HEK293 (cell line): ENCODE measurements around the gene SLC35E2B.

Experiments
- CTCF ChIA-PET: fragments of 350-600 bp; formaldehyde crosslinking; extraction: SDS; loops from one replicate; lab custom pipeline; 2021; ENCODE audit warnings: antibody characterized with exemption; lab: Yijun Ruan, JAX
- POLR2A ChIA-PET: fragments of 300-600 bp; formaldehyde crosslinking; extraction: SDS; loops from one replicate; lab custom pipeline; 2020; ENCODE audit warnings: antibody characterized with exemption, inconsistent platforms; lab: Yijun Ruan, JAX
- H3K27ac ChIP-seq: fragments of 200-500 bp; sonication (Bioruptor generic); 2 replicates; pipeline ENCODE4 v1.5.1; 2014; ENCODE audit warnings: low read depth, low read length, control low read depth, inconsistent platforms; ENCODE audit errors: extremely low read depth
- H3K36me3 ChIP-seq, 2 experiments: fragments of 200-500 bp in 1 of 2; sonication (Bioruptor generic) in 1 of 2; 1 replicate in 1 of 2; 2 replicates in 1 of 2; pipeline ENCODE4 v1.5.1; 2014 to 2017; ENCODE audit warnings: inconsistent platforms in 2 of 2, low read length in 2 of 2; ENCODE audit not compliant: control insufficient read depth in 2 of 2, insufficient read depth in 1 of 2
- H3K4me1 ChIP-seq: fragments of 200-500 bp; sonication (Bioruptor generic); 2 replicates; pipeline ENCODE4 v1.5.1; 2014; ENCODE audit warnings: mild to moderate bottlenecking, low read length, inconsistent platforms; ENCODE audit not compliant: control insufficient read depth, insufficient read depth
- H3K4me3 ChIP-seq: 2 replicates; pipeline ENCODE4 v1.5.1; 2011; ENCODE audit warnings: low read depth, mild to moderate bottlenecking, control low read depth, low read length, moderate library complexity
- H3K9me3 ChIP-seq: fragments of 200-500 bp; sonication (Bioruptor generic); 2 replicates; pipeline ENCODE4 v1.5.1; 2014; ENCODE audit warnings: low read depth, low read length, inconsistent platforms; ENCODE audit not compliant: control insufficient read depth, insufficient read depth
- BCL11A ChIP-seq: fragments of 450-650 bp; formaldehyde crosslinking; IDR thresholded peaks from 2 replicates; pipeline ENCODE4 v1.5.1; 2016; ENCODE audit warnings: low read depth, missing biosample characterization, missing genetic modification characterization
- KLF1 ChIP-seq: fragments of 450-650 bp; formaldehyde crosslinking; IDR thresholded peaks from 2 replicates; pipeline ENCODE4 v1.5.1; 2016; ENCODE audit warnings: missing biosample characterization, missing genetic modification characterization
- SCRT1 ChIP-seq: fragments of 450-650 bp; formaldehyde crosslinking; IDR thresholded peaks from 2 replicates; pipeline ENCODE4 v1.5.1; 2016; ENCODE audit warnings: missing biosample characterization, missing genetic modification characterization, borderline replicate concordance
- SCRT2 ChIP-seq: fragments of 450-650 bp; formaldehyde crosslinking; IDR thresholded peaks from 2 replicates; pipeline ENCODE4 v1.5.1; 2016; ENCODE audit warnings: missing biosample characterization, missing genetic modification characterization
- SP3 ChIP-seq: fragments of 450-650 bp; formaldehyde crosslinking; IDR thresholded peaks from 2 replicates; pipeline ENCODE4 v1.5.1; 2016; ENCODE audit warnings: missing biosample characterization, missing genetic modification characterization
- TCF7L2 ChIP-seq: IDR thresholded peaks from 2 replicates; pipeline ENCODE4 v1.6.1; 2011; ENCODE audit warnings: low read depth, mild to moderate bottlenecking, inconsistent platforms, low read length, moderate library complexity, borderline replicate concordance
- ZBTB44 ChIP-seq: fragments of 450-650 bp; IDR thresholded peaks from 2 replicates; pipeline ENCODE4 v1.5.1; 2018; ENCODE audit warnings: missing biosample characterization, mild to moderate bottlenecking, missing genetic modification characterization
- ZFP37 ChIP-seq: fragments of 450-650 bp; formaldehyde crosslinking; IDR thresholded peaks from 2 replicates; pipeline ENCODE4 v1.5.1; 2016; ENCODE audit warnings: missing biosample characterization, missing genetic modification characterization
- ZNF157 ChIP-seq: fragments of 450-650 bp; formaldehyde crosslinking; IDR thresholded peaks from 2 replicates; pipeline ENCODE4 v1.5.1; 2016; ENCODE audit warnings: missing biosample characterization, missing genetic modification characterization
- ZNF354C ChIP-seq: fragments of 450-650 bp; formaldehyde crosslinking; IDR thresholded peaks from 2 replicates; pipeline ENCODE4 v1.5.1; 2016; ENCODE audit warnings: missing biosample characterization, missing genetic modification characterization, low read depth, borderline replicate concordance
- ZNF394 ChIP-seq: fragments of 450-650 bp; formaldehyde crosslinking; IDR thresholded peaks from 2 replicates; pipeline ENCODE4 v1.5.1; 2016; ENCODE audit warnings: missing biosample characterization, missing genetic modification characterization, mild to moderate bottlenecking, moderate library complexity, borderline replicate concordance
- ZNF530 ChIP-seq: fragments of 450-650 bp; formaldehyde crosslinking; IDR thresholded peaks from 2 replicates; pipeline ENCODE4 v1.5.1; 2016; ENCODE audit warnings: low read depth, missing biosample characterization, missing genetic modification characterization
- ZNF560 ChIP-seq: fragments of 450-650 bp; formaldehyde crosslinking; IDR thresholded peaks from 2 replicates; pipeline ENCODE4 v1.5.1; 2017; ENCODE audit warnings: missing biosample characterization, missing genetic modification characterization, borderline replicate concordance
- ZNF629 ChIP-seq: fragments of 450-650 bp; formaldehyde crosslinking; IDR thresholded peaks from 2 replicates; pipeline ENCODE4 v1.5.1; 2017; ENCODE audit warnings: missing biosample characterization, missing genetic modification characterization
- ZNF791 ChIP-seq: fragments of 450-650 bp; formaldehyde crosslinking; IDR thresholded peaks from 2 replicates; pipeline ENCODE4 v1.5.1; 2016; ENCODE audit warnings: missing biosample characterization, missing genetic modification characterization
- ZSCAN23 ChIP-seq: fragments of 450-650 bp; formaldehyde crosslinking; IDR thresholded peaks from 2 replicates; pipeline ENCODE4 v1.5.1; 2016; ENCODE audit warnings: missing biosample characterization, missing genetic modification characterization
- TF ChIP-seq, protein P1 (sequence below): fragments of 450-650 bp; formaldehyde crosslinking; IDR thresholded peaks from 2 replicates; pipeline ENCODE4 v1.5.1; 2017; ENCODE audit warnings: missing biosample characterization, mild to moderate bottlenecking, missing genetic modification characterization, moderate library complexity
- TF ChIP-seq, protein P2 (sequence below): fragments of 450-650 bp; formaldehyde crosslinking; IDR thresholded peaks from 2 replicates; pipeline ENCODE4 v1.5.1; 2016; ENCODE audit warnings: missing biosample characterization, missing genetic modification characterization, low read depth
- TF ChIP-seq, protein P3 (sequence below): fragments of 450-650 bp; formaldehyde crosslinking; IDR thresholded peaks from 2 replicates; pipeline ENCODE4 v1.5.1; 2016; ENCODE audit warnings: missing biosample characterization, missing genetic modification characterization

Gene SLC35E2B

DNA sequence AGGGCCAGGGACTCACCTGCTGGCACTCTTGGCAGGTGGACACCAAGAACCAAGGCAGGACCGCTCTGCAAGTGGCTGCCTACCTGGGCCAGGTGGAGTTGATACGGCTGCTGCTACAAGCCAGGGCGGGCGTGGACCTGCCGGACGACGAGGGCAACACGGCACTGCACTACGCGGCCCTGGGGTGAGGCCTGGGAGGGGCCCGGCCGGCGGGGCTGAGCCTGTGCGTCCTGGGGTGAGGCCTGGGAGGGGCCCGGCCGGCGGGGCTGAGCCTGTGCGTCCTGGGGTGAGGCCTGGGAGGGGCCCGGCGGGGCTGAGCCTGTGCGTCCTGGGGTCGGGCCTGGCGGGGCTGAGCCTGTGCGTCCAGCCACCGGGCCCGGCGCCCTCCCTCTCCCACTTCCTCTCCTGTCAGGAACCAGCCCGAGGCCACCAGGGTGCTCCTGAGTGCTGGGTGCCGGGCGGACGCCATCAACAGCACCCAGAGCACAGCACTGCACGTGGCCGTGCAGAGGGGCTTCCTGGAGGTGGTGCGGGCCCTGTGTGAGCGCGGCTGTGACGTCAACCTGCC lies 65.2 kb downstream of the SLC35E2B start:
- POLR2A ChIA-PET: interaction anchor here (1.4 kb wide), 1 partner anchor 24 kb away, joined by 3 read pairs; no protein-coding TSS in a partner anchor
- Histone ChIP-seq H3K4me3 (no peak overlapping the region), H3K27ac (no peak overlapping the region), H3K4me1 (no peaks in the 10 kb centered on the region), H3K9me3 (no peaks in the 10 kb centered on the region), H3K36me3 (peaks cover 0 to 35% of the 10 kb centered on the region in 2 experiments; a peak in 1 of 3 replicates)
- CTCF ChIA-PET: no interaction called here
- TF ChIP-seq, protein P1, sequence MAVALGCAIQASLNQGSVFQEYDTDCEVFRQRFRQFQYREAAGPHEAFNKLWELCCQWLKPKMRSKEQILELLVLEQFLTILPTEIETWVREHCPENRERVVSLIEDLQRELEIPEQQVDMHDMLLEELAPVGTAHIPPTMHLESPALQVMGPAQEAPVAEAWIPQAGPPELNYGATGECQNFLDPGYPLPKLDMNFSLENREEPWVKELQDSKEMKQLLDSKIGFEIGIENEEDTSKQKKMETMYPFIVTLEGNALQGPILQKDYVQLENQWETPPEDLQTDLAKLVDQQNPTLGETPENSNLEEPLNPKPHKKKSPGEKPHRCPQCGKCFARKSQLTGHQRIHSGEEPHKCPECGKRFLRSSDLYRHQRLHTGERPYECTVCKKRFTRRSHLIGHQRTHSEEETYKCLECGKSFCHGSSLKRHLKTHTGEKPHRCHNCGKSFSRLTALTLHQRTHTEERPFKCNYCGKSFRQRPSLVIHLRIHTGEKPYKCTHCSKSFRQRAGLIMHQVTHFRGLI (tag by site-specific recombination): peak; percentile 81
- no peak for TF ChIP-seq ZFP37 (tag by site-specific recombination)
- TF ChIP-seq KLF1 (tag by site-specific recombination): peak; percentile 88

DNA sequence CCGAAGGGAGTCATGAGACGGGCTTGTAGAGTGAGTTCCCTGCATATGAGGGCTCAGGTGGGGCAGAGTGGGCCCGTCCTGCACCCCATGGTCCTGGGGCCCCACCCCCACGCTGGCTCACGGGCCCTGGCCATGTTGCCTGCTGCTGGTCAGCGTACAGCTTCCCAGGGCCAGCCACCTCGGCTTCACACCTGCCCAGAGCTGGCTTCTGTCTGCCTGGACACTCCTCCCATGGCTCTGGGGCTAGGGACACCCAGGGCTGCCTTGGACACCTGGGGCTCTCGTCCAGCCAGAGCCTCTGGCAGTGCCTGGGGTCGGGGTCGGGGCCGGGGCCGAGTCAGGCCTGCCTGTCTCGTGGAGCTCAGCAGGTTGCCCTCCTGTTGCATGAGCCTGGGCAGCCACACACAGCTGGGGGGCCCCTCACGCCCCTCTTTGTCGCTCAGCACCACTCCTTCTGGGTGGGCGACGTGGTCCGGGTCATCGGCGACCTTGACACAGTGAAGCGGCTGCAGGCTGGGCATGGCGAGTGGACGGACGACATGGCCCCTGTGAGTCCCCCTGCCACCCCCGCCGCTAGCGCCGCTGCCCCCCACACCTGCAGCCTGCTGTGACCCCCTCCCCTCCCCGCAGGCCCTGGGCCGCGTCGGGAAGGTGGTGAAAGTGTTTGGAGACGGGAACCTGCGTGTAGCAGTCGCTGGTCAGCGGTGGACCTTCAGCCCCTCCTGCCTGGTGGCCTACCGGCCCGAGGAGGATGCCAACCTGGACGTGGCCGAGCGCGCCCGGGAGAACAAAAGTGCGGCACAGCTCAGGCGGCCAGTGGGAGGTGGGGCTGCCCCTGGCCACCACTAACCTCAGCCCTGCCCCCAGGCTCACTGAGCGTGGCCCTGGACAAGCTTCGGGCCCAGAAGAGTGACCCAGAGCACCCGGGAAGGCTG lies 66.1 kb downstream of the SLC35E2B start:
- H3K36me3 ChIP-seq: peaks cover 0 to 35% of the 10 kb centered on the region in 2 experiments; a peak in 1 of 3 replicates
- POLR2A ChIA-PET: no interaction called here
- no peak overlapping the region for H3K4me3 ChIP-seq

More for the DNA sequence above, 66.1 kb downstream of the SLC35E2B start:
- H3K9me3 ChIP-seq: no peaks in the 10 kb centered on the region
- TF ChIP-seq ZNF354C (tag by site-specific recombination) (no peak), ZNF530 (tag by site-specific recombination) (no peak), SP3 (tag by site-specific recombination) (no peak), ZNF157 (no peak), ZNF791 (no peak), ZNF394 (no peak), TCF7L2 (no peak), ZNF629 (no peak), BCL11A (tag by site-specific recombination) (0 out of 2 replicates have a peak, but pooled peaks have one; percentile 26), SCRT1 (tag by site-specific recombination) (peak; percentile 77), SCRT2 (tag by site-specific recombination) (peak; percentile 48; the same call in 1 of the 2 replicates), ZBTB44 (no peak), ZSCAN23 (tag by site-specific recombination) (no peak), ZNF560 (tag by site-specific recombination) (no peak)
- TF ChIP-seq, protein P2, sequence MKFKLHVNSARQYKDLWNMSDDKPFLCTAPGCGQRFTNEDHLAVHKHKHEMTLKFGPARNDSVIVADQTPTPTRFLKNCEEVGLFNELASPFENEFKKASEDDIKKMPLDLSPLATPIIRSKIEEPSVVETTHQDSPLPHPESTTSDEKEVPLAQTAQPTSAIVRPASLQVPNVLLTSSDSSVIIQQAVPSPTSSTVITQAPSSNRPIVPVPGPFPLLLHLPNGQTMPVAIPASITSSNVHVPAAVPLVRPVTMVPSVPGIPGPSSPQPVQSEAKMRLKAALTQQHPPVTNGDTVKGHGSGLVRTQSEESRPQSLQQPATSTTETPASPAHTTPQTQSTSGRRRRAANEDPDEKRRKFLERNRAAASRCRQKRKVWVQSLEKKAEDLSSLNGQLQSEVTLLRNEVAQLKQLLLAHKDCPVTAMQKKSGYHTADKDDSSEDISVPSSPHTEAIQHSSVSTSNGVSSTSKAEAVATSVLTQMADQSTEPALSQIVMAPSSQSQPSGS (tag by site-specific recombination): no peak
- TF ChIP-seq, protein P3, sequence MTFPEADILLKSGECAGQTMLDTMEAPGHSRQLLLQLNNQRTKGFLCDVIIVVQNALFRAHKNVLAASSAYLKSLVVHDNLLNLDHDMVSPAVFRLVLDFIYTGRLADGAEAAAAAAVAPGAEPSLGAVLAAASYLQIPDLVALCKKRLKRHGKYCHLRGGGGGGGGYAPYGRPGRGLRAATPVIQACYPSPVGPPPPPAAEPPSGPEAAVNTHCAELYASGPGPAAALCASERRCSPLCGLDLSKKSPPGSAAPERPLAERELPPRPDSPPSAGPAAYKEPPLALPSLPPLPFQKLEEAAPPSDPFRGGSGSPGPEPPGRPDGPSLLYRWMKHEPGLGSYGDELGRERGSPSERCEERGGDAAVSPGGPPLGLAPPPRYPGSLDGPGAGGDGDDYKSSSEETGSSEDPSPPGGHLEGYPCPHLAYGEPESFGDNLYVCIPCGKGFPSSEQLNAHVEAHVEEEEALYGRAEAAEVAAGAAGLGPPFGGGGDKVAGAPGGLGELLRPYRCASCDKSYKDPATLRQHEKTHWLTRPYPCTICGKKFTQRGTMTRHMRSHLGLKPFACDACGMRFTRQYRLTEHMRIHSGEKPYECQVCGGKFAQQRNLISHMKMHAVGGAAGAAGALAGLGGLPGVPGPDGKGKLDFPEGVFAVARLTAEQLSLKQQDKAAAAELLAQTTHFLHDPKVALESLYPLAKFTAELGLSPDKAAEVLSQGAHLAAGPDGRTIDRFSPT (tag by site-specific recombination): 0 out of 2 replicates have a peak, but pooled peaks have one; percentile 31
- TF ChIP-seq, all 188 proteins: peak for 4
- CTCF ChIA-PET: no interaction called here
- Histone ChIP-seq H3K27ac (no peak overlapping the region), H3K4me1 (no peaks in the 10 kb centered on the region)
